Measurements from ENCODE around the gene HTT.

Gene HTT

DNA sequence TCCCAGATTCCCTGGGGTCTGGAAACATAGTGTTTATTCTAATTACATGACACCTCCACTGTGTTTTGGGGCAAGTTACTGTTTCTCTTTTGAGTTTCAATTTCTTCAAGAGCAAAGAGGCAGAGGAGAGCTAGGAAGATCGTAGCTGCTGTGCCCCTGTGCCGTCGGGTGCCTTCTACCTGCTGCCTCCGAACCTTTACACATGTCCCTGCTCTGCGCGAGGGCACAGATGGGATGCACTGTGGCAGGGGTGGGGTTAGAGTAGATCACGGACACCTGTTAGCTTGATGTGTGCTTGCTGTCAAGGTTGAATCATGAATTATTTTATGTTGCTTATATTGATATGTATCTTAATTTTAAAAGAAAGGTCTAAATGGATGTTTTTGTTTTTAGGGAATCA is 103.4 kb downstream of the HTT start:
- no peak for DNase-seq

GRCh38 chr4:3178351-3178750 is 103.9 kb downstream of the HTT start:
- no peak for DNase-seq

DNA sequence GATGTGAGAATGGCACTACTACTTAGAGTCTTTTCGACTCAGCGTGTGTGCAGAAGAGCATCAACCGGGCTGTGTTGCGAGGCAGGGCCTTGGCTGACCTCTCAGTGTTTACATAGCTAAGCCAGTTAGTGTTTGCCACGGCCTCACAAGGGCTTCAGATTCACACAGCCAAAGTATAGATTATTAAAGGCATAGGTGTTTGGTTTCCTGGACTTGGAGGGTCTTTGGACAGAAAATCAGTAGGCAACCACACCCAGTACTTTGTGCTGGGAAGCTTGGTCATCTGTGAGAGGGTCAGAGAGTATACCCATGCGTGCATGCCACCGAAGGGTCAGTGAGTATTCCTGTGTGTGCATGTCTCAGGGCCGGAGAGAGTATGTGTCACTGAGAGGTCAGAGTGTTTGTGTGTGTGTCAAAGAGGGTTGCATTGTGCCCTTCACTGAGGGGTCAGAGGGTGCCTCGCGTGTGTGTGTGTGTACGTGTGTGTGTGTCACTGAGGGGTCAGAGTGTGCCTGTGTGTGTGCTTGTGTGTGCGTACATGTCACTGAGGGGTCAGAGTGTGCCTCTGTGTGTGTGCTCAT is 104.7 kb downstream of the HTT start:
- DNase-seq: no peak

DNA sequence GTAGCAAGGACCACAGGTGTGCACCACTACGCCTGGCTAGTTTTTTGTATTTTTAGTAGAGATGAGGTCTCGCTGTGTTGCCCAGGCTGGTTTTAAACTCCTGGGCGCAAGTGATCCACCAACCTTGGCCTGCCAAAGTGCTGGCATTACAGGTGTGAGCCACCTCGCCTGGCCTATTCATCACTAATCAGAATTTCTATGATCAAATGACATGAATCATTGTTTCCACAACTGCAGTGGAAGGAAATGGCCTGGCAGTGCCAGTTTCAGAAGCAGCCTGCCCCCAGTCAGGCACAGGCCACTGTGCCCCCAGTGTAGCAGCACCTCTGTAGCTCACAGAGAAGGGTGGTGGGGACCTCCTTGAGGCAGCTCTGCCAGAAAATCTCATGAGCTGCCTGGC is 108.5 kb downstream of the HTT start:
- DNase-seq: no peak

GRCh38 chr4:3184725-3185124 is 110.2 kb downstream of the HTT start:
- no peak for DNase-seq

DNA sequence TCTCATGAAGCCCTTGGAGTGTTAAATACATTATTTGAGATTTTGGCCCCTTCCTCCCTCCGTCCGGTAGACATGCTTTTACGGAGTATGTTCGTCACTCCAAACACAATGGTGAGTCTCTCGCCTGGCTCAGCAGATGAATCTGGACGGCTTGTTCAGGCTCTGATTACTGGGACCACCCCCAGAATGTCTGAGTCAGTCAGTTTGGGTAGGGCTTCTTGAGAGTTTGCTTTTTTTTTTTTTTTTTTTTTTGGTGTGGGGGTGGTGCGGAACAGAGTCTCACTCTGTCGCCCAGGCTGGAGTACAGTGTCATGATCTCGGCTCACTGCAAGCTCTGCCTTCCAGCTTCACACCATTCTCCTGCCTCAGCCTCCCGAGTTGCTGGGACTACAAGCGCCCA is 112.1 kb downstream of the HTT start:
- DNase-seq: no peak

DNA sequence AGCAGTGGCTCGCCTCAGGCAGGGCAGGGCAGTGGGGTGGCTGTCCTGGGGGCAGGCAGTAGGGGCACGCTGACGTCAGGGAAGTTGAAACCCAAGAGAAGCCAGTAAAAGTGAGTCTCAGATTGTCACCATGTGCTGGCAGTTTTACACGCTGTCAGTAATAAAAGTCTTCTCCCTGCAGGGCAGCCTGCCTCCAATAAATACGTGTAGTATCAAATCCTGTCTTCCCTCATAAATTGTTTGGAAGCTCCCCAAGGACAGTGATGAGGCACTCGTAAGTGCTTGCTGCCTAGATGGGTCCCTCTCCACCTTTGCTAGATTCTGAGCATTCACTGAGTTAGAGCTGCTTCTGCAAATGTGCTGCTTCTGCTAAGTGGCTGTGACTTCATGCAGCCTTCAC is 113.6 kb downstream of the HTT start:
- no peak for DNase-seq

- no peak for DNase-seq
These were observed 115.0 kb downstream of the HTT start for GRCh38 chr4:3189459-3189858.

- DNase-seq: no peak
These were observed 116.1 kb downstream of the HTT start for GRCh38 chr4:3190549-3190948.

- DNase-seq: no peak
These were observed 117.7 kb downstream of the HTT start for GRCh38 chr4:3192188-3192587.

- no peak for DNase-seq
These were observed 118.3 kb downstream of the HTT start for GRCh38 chr4:3192827-3193226.

DNA sequence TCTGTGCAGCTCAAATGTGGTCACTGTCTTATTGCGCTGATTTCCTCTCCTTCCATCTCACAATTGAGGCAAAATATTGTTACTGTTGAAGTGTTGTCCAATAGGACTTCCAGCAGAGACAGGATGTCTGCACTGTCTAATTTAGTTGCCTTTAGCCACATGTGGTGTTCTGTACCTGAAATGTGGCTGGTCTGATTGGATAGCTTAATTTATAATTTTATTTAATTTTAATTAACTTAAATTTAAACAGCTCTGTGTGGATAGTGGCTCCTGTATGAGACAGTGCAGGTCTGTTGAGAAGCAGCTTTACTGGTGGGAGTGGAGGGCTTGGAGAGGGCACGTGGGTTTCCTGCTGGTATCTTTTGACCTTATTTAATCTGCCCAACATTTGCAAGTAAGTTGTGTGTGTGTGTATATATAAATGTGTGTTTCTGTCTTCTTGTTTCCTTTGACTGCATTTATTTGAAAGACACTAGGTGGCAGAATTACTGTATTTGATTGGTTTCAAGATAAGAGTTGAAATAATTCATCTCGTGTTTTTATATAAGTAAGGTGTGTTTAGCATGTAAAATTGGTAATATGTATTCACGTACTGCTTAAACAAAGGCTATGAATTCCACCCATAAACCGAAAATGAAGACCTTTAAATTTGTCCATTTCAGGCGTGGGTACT is 119.2 kb downstream of the HTT start:
- DNase-seq: no peak

DNA sequence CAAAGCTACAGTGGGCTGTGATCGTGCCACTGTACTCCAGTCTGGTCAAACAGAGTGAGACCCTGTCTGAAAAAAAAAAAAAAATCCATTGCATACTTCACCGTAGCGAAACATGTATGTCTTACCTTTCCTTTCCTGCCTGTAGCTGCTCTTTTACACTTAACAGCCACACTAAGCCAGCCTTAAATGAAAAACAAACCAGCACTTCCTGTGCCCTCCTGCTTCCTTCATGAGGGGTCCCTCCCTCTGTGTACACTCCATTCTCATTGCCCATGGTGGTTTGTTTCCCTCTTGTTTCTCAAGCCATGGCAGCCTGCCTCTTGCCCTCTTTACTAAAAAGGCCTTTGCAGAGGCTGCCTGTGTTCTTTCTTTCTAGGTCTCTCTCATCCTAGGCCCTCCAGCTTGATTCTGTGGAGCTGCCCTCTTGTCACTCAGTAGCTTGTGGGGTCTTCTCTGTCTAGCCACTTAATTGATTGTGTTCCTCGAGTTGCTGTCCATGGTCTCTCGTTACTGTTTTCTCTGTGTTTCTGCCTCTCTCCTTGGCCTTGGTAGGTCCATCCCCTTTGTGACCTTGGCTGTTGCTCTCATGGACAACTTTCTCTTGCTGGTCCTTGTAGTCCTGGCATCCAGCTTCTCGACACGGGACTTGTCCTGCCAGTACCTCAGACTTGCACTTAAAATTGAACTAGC is 122.3 kb downstream of the HTT start:
- no peak for DNase-seq

DNA sequence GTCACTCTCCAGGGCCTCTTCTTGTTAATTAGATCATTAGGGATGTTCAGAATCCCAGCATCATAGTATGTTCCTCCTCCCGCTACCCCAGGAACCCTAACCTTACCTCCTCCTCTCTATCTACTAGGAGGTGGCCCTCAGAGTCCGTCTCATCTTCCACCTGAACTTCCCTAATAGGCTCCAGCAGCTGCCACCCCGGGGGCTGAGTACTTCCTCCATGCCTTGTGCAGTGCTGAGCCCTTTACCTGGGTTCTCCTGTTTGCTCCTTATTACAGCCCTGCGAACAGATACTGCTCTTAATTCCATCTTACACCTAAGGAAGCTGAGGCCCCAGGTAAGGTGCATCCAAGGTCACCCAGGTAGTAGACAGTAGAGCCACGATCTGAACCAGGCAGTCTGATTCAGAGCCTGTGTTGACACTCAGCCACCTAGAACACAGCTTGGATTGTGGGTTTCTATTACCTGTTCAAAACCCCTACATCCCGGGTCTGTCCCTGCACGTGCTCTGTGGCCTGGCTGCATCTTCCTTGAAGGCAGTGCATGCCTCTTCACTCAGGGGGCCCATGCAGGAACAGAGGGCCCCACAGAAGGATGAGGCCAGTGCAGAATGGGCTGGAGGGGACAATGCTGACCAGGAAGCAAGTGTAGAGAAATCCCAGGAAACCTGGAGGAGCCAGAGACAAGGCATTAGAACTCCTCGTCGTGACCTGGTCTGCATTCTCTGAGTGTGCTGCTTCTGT is 123.1 kb downstream of the HTT start:
- no peak for DNase-seq

DNA sequence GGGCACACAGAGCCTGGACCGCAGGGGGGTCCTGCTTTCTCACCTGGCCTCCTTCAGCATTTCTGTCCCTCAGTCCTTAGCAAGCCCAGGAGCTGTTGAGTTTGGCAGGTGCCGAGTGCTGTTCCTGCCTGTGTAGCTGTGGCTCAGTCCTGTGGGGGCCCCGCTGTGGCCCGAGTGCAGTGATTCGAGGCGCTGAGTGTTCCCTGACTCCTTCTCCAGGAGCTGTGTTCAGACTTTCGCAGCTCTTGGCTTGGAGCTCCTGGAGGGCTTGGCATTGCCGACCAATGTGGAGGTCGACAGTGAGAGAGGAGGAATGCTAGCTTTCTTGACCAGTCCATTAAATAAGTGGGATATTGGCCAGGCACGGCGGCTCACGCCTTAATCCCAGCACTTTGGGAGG is 124.4 kb downstream of the HTT start:
- no peak for DNase-seq

DNA sequence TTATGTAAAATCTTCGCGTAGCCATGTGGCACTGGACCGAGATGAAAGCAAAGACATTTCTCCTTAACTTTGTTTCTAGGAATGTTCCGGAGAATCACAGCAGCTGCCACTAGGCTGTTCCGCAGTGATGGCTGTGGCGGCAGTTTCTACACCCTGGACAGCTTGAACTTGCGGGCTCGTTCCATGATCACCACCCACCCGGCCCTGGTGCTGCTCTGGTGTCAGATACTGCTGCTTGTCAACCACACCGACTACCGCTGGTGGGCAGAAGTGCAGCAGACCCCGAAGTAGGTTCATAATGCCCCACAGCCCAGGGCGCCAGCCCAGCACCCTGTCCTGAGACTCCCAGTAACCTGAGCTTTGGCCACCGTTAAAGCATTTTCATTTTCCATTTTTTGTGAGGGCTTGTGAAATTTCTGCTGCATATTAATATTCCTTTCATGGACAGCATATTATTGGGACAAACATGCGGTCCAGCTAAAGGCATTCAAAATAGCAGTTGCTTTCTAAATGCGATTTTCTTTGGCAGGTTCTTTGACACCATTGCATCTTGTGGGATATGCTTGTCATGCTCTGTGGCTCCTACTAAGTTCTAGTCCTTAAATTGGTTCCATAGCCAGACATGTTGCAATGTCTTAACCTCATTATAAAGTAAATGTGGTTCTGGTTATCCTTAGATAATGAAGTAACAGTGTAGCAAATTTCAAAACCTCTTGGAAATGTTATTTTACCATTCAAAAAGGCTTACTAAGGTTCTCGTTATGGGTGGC is 125.4 kb downstream of the HTT start:
- no peak for DNase-seq

DNA sequence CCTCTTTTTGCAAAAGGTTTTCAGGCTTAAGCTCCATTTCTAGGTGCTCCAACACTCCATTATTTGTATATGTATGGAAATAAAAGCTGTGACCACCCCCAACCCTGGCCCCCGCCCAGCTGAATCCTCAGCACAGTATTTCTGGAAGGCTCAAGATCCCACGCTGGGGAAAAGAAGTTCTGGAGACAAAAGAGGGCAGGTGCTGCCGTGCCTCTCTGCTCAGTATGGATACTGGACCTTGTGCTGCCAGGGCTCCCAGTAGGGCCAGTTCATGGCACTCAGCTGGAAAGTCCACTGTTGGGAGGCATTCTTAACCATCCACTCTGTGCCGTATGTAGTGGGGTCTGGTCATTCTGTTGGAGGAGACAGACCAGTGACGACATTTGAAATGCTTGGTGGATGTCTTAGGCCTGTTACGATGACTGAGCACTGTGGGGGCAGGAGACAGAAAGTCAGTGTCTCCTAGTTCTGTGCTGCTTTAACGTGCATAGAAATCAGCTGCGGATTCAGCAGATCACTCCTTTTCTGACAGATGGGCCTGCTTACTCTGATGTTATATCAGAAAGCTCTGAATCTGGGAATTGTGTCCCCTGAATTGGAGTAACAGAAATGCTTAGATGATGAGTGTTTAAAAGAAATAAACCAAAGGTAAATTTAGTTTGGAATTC is 126.1 kb downstream of the HTT start:
- DNase-seq: no peak

GRCh38 chr4:3201718-3202702 is 127.5 kb downstream of the HTT start:
- peak; percentile 43 for DNase-seq

DNA sequence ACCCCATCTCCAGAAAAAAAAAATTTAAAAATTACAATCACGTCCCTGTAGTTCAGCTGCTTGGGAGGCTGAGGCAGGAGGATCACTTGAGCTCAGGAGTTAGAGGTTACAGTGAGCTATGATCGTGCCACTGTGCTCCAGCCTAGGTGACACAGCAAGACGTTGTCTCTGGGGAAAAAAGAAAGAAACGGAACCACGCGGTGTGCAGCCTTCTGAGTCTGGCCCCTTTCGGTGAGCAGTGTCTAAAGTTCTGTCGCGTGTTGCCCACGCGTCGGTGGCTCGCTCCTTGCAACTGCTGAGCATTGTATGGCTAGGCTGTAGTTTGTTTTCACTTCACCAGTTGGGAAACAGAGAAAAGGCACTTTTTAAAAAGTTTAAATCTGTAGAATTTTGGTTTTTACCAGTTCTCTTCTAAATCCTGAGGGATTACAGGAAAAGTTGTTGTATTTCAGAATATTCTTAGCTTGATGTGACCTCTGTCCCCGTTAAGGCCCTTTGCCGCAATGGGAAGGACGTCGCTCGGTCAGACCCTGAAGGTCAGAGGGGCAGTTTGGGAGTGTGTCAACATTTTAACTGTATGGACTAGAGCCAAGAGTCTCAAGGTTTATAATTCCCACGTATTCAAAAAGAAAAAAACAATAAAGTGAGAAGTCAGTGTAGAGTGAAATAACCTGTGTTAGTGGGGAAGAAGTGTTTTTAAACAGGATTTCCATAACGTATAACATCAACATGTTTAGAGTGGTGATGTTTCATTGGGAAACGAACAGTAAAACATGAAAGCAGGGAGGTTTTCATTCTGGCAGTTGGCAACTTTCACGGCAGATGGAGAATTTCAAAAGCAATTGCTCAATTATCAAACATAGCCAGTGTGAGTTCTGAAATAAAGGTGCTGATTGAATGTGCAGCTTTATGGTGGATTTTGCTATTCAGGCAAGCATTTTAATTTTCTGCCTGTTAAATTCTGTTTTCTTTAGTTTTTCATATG is 128.6 kb downstream of the HTT start:
- no peak for DNase-seq

DNA sequence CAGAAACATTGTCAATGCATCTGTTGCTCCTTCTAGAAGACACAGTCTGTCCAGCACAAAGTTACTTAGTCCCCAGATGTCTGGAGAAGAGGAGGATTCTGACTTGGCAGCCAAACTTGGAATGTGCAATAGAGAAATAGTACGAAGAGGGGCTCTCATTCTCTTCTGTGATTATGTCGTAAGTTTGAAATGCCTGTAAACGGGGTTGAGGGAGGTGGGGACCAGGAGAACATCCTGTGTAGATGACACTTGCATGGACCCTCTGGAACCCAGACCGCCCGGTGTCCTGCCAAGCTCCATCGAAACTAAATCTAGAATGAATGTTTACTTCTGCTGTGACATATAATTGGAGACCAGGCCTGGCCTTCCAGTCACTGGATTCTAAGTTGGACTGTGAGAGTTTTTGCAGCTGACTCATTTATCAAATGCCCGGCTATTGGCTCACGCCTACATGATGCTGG is 129.5 kb downstream of the HTT start:
- no peak for DNase-seq
